CD1c-positive myeloid dendritic cell (primary cell): ENCODE measurements around the gene MFSD8.
"Not testable (repeated sequence)": the region's sequence is repeated elsewhere in the genome, so short reads cannot be mapped to it uniquely, and the experiment has no call there.

Experiments used
- DNase-seq: peaks from one replicate; pipeline ENCODE4 v3.0.0-alpha.2; 2016; ENCODE audit errors: extremely low spot score

Gene MFSD8

DNA sequence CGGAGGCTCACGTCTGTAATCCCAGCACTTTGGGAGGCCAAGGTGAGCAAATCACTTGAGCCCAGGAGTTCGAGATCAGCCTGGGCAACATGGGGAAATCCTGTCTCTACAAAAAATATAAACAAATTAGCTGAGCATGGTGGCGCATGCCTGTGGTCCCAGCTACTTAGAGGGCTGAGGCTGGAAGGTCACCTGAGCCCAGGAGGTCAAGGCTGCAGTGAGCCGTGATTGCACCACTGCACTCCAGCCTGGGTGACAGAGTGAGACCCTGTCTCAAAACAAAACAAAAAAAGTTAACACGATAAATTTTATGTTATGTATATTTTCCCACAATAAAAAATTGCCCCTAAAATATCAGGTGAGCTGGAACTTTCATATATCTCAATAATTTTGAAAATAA lies 33.1 kb downstream of the MFSD8 start:
- DNase-seq: not testable (repeated sequence)

- DNase-seq: no peak
Observed at GRCh38 chr4:127930175-127930574, 34.8 kb downstream of the MFSD8 start.

GRCh38 chr4:127925720-127926119 lies 39.3 kb downstream of the MFSD8 start:
- DNase-seq: not testable (repeated sequence)

GRCh38 chr4:127922226-127922625 lies 42.7 kb downstream of the MFSD8 start:
- no peak for DNase-seq

GRCh38 chr4:127920521-127920920 lies 44.5 kb downstream of the MFSD8 start:
- no peak for DNase-seq

DNA sequence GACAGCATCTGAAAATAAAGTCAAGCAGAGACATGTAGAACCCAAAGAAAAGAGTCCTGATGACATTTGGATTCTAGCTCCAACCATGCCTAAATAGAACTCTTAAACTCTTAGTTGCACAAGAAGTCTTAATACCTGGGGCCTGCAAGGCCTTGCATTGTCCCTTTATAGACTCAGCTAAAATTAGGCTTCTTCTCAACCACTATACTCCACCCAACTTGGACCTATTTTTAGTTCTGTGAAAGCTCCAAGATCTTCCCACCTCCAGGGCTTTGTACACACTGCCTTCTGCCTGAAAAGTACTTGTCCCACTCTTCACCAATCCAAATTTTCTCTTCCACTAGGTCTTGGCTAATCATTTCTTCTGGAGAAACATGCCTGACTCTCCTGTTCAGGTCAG lies 47.8 kb downstream of the MFSD8 start:
- DNase-seq: no peak

GRCh38 chr4:127916512-127916911 lies 48.5 kb downstream of the MFSD8 start:
- DNase-seq: no peak

DNA sequence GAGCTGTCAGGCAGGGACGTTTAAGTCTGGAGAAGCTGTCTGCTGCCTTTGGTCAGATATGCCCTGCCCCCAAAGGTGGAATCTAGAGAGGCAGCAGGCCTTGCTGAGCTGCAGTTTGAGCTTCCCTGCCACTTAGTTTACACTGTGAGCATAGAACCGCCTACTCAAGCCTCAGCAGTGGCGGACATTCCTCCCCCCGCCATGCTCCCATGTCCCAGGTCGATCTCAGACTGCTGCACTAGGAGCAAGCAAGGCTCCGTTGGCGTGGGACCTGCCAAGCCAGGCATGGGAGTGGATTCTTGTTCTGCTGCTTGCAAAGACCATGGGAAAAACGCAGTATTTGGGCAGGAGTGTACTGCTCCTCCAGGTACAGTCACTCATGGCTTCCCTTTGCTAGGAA lies 59.9 kb downstream of the MFSD8 start:
- no peak for DNase-seq

- not testable (repeated sequence) for DNase-seq
Observed at GRCh38 chr4:127899682-127900081, 65.3 kb downstream of the MFSD8 start.

- no peak for DNase-seq
Observed at GRCh38 chr4:127896528-127896927, 68.4 kb downstream of the MFSD8 start.

GRCh38 chr4:127896069-127896468 lies 68.9 kb downstream of the MFSD8 start:
- no peak for DNase-seq

GRCh38 chr4:127889903-127890302 lies 75.1 kb downstream of the MFSD8 start:
- DNase-seq: no peak

DNA sequence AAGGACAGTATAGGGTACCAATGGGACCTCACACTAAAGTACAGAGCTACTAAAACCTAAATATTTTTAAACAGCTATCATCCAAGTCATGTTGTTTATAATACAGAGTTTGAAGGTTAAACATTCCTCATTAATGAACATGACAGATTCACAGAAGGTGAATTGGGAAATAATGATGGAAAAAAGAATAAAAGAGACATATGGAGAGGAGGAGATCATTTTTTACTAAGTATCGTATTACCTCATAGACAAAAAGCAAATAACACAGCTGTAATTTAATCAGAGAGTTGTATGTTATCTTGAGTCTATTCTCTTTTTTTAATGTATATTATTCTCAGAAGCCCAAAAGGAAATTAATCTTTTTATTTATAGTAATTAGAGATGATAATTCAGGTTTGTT lies 76.4 kb downstream of the MFSD8 start:
- DNase-seq: no peak

DNA sequence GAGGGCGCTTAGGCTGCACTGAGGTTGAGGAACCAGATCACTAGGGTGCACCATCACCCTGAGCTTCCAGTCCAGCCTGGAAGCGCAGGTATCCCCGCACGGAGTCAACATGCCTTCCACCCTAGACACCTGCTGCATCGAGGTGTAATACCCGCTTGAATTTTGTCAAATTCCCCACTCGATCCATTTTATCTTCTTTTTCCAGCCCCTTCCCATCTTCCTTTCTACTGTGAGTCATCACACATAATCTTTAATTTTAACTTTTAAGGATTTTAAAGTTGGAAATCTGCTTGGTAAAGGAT lies 83.5 kb downstream of the MFSD8 start:
- no peak for DNase-seq

DNA sequence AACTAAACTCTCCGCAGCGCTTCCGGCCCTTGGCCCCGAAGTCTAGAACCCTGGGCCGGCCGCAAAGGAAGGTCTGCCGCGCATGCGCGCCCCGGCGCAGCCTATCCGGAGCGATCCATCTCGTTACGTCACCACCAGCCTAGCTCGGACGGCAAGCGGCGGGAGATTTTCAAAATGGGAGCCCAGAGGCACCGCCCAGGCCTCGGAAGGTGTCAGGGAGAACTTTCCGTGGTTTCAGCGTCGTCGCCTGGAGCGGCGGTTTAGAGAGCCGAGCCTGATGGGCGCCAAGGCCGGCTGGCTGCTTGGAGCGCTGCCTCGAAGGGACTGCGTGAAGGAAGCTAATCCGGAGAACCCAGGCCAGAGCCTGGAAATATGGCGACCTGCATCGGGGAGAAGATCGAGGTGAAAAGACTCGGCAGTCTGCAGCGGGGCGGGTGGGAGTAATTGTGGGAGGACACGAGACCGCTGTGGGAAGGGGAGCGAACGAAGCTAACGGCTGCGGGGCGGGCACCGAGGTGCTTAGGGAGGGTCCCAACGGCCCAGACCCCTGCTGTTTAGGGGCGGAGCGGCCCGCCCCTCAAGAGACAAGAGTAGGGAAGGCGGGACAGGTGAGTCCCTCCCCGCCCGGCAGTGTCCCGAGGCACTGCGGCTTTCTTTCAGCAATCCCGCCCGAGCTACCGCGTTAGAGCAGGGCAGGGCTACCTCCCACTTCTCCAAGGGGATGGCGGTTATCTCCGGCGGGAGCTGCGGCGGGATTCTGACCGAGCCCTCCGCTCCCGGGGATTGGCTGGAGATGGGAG lies 84.0 kb downstream of the MFSD8 start, which contains the start of gene PLK4:
TSS of gene PLK4 (plus strand) at position 131 of the 800 bp plus-strand sequence. CDS start at position 373, 242 bp downstream.
- peak; percentile 98 for DNase-seq

- DNase-seq: no peak
Observed at GRCh38 chr4:127875791-127876190, 89.2 kb downstream of the MFSD8 start.

- DNase-seq: no peak
Observed at GRCh38 chr4:127870688-127871087, 94.3 kb downstream of the MFSD8 start.

DNA sequence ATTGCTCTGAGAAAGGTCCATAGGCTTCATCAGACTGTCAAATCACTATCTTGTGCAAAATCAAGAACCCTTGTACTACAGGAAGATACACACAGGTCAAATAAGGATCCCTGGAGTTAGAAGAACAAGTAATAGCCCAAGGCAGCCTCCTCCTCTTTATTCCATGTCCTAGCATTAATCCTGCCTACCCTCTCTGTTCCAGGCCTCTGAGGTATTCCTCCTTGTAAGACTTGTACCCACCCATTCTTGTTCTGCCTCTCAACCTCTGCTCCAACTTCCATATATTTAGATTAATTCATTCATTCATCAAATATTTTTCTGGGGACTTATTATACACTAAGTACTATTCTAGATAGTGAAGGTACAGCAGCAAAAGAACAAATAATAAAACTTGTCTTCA lies 94.7 kb downstream of the MFSD8 start:
- DNase-seq: no peak

DNA sequence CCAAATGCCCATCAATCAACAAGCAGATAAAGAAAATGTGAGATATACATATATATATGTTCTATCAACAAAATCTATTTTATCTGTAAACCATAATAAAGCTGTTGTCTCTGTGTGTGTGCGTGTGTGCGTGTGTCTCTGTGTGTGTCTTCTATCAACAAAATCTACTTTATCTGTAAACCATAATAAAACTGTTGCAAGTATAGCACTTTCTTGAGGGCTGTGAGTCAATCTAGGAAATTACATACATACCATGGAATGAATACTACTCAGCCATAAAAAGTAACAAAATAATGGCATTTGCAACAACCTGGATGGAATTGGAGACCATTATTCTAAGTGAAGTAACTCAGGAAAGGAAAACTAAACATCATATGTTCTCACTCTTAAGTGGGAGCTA lies 96.8 kb downstream of the MFSD8 start:
- DNase-seq: no peak
